AG09319 (cell line): Measurements from ENCODE around the gene CCSAP.

ENCODE experiments used
- DNase-seq: peaks from one replicate; pipeline ENCODE4 v3.0.0-alpha.2; 2010; ENCODE audit warnings: low read depth; ENCODE audit errors: extremely low read depth
- TF ChIP-seq, protein P1 (sequence below): IDR thresholded peaks from 2 replicates; pipeline ENCODE4 v1.5.1; 2011; ENCODE audit warnings: low read depth, mild to moderate bottlenecking, inconsistent platforms, low read length, moderate library complexity

The CCSAP gene

DNA sequence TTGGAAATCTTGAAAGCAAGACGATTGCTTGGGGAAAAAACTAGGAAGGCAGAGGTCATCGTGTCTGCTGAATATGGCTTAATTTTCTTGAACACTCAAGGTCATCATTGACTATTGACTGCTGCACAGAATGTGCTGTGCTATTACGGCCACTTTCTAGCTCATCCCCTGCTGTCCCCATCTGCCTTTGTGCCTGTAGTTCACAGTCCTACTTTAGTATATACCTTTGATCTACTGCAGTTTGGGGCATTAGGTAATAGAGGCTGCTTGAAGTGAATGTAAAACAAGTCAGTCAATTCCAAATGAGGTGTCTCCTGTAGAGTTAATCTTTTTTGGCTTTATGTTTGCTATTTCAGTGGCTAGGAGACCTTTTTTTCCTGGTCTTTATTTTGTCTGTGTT is 63.6 kb downstream of the CCSAP start:
- TF ChIP-seq, protein P1, sequence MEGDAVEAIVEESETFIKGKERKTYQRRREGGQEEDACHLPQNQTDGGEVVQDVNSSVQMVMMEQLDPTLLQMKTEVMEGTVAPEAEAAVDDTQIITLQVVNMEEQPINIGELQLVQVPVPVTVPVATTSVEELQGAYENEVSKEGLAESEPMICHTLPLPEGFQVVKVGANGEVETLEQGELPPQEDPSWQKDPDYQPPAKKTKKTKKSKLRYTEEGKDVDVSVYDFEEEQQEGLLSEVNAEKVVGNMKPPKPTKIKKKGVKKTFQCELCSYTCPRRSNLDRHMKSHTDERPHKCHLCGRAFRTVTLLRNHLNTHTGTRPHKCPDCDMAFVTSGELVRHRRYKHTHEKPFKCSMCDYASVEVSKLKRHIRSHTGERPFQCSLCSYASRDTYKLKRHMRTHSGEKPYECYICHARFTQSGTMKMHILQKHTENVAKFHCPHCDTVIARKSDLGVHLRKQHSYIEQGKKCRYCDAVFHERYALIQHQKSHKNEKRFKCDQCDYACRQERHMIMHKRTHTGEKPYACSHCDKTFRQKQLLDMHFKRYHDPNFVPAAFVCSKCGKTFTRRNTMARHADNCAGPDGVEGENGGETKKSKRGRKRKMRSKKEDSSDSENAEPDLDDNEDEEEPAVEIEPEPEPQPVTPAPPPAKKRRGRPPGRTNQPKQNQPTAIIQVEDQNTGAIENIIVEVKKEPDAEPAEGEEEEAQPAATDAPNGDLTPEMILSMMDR = no peak
- no peak for DNase-seq

DNA sequence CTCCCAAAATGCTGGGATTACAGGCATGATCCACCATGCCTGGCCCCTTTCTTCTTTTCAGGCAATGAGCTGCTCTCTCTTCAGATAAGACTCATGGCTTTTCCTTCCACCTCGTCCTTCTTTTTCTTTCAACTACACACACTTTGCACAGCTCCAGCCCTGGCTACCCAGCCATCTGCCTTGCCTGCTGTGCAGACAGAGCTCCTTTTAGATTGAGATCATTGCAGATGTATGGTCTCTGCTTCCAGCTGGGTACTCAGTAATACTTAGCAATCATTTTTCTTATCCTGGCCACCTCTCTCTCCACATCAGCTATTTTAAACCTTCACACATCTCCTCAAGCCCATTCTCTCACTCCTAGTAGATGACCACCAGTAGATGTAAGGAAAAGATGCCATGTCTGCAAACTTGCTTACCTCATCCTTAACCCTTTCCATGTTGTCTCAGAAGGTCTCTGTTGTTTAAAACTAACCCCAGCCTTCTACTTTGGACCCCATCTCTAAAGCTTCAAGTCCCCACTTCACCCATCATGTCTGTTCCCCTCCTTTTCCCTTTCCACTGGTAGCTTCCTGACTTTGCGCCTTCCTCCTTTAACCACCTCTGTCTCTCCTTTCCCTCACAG is 64.6 kb downstream of the CCSAP start:
- TF ChIP-seq, protein P1 = no peak
- no peak for DNase-seq

DNA sequence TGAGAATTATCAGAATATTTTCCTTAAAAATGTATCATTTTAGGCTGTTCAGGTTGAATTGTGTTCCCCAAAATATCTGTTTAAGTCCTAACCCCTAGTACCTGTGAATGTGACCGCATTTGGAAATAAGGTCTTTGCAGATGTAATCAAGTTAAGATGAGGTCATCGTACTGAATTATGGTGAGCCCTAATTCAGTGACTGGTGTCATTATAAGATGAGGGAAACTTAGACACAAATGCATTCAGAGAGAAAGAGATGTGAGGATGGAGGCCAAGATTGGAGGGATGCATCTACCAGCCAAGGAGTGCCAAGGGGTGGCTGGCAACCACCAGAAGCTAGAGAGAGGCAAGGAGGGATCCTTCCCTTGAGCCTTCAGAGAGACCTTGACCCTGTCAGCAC is 67.8 kb downstream of the CCSAP start:
- DNase-seq = no peak

DNA sequence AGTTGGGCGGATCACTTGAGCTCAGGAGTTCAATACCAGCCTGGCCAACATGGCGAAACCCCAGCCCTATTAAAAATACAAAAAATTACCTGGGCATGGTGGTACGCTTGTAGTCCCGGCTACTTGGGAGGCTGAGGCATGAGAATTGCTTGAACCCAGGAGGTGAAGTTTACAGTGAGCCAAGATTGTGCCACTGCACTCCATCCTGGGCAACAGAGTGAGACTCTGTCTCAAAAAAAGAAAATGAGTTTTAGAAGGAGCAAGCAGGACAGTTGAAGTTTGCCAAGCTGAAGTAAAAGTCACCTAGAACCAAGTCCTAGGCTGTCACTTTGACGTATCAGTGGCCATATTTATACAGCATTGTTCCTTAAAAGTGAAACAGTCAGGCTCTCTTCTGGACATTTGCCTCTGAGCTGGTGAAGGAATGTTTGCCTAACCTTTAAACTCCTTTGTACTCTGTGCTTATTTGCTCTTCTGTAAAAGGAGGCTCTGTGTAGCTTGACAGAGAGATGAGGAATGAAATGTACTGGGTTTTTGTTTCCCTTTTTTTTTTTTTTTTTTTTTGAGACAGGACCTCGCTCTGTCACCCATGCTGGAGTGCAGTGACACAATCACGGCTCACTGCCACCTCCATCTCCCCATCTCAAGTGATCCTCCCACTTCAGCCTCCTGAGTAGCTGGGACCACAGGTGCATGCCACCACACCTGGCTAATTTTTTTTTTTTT is 69.2 kb downstream of the CCSAP start:
- no peak for DNase-seq
- TF ChIP-seq, protein P1 = no peak

More for the DNA sequence above, 67.8 kb downstream of the CCSAP start:
- TF ChIP-seq, protein P1 = no peak

DNA sequence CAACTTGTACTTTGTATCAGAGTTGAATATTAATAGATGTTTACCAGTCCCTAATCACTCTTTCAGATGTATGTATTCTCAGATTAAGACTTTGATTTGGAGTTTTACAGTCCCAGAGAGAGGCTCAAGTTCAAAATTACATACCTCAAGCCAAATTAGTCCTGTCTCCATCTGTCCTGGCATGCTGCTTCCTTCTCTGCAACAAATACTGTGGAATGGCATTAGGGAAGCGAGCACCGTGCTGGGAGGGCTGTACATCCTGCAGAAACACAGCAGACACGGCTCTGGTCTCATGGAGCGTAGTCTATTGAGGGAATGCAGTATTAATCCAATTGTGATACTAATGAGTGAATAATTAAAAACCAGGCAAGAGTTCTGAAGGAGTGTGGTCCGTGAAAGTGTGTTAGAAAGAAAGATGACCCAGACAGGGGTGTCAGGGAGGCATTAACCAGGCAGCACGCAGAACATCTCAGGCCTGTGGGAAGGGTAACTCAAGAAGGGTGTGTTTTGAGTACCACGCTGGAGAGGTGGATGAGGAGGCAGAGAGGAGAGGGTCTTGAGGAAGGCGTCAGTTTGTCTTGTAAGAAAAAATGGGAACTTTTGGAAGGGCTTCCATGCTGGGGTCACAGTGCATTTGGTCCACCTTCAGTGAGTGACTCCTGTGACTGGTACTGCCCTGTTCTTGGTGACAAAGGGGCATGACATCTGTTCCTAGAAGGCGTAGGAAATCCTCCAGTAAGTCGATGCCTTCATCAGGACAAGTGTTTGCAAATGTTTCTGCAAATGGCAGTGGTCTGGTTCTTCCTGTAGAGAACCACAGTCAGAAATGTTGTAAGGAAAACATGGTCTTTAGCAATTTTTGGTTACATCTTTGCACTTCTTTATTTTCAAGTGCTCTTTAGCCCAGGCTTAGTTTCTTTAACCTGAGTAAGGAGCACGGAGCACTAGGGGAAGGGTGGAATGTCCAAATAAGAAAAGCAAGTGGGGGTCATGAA is 70.4 kb downstream of the CCSAP start:
- TF ChIP-seq, protein P1 = no peak
- no peak for DNase-seq

DNA sequence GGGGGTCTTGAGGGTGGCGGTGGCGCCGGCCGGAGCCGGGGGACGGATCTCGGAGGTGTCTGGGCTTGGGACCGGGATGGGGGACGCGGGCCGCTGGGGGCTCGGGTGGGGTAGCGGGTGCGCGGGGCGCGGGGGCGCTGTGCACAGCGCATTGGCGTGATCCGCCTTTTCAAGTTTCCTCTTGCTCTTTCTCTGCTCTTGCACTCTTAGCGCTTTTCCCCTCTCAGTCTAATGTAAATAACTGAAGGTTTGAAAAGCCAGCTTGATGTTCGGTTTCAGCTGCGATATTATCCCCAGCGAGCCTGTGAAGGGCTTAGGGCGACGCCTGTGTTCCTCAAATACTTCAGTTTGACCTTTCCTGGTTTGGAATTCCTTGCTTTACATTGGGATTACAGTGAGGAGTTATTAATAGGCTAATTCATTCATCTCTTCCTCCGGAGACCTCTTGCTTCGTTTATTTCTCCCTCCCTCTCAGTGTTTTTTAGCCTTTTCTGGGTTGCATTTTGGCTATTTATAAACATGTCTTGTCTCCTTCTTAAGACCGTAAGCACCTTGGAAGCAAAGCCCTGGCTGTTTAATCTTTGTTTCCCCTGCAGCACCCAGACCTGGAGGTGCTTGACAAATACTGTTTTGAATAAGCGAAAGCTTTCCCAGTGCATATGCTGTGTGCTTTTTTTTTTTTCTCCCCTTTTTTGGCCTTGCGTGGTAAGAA is 71.2 kb downstream of the CCSAP start:
- TF ChIP-seq, protein P1 = peak; percentile 15; the same call in 1 of the 2 replicates

More for the DNA sequence above, 71.2 kb downstream of the CCSAP start:
- no peak for DNase-seq
